ENCODE results near the gene LSMEM2. TPM values are rescaled to one million over a fixed set of nuclear protein-coding genes. Genes with fewer than 3 reads are reported as not detected.

LSMEM2 gene
- total RNA-seq (ENCODE audit: unreplicated experiment): 0.18 TPM
- long read RNA-seq: 0 reads

DNA sequence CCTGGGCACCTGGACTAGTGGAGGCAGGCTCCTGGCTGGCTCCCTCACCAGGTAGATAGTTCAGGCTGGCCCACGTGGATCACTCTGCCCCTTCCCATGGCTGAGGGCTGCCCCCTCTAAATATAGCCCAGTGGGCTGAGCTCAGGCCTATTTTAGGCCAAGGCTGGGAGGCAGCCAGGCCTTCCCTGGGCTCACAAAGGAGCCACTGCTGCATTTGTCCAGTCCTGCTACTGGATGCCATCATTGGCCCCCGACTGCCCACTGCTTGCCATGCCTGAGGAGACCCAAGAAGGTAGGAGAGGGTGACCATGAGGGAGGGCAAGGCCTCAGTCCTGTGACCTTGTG is at the start of gene LSMEM2:
TSS of gene LSMEM2 (plus strand) at position 208 of the 345 bp plus-strand sequence. CDS start at position 235, 27 bp downstream.
- H3K36me3 Mint-ChIP-seq (ENCODE audit: low read depth, unreplicated experiment): no peaks in the 10 kb centered on the region
- no peak within 1 kb of the TSS for H3K4me3 Mint-ChIP-seq (ENCODE audit: unreplicated experiment)
- H3K9me3 Mint-ChIP-seq (ENCODE audit: unreplicated experiment): no peaks in the 10 kb centered on the region
- TF ChIP-seq, protein P1, sequence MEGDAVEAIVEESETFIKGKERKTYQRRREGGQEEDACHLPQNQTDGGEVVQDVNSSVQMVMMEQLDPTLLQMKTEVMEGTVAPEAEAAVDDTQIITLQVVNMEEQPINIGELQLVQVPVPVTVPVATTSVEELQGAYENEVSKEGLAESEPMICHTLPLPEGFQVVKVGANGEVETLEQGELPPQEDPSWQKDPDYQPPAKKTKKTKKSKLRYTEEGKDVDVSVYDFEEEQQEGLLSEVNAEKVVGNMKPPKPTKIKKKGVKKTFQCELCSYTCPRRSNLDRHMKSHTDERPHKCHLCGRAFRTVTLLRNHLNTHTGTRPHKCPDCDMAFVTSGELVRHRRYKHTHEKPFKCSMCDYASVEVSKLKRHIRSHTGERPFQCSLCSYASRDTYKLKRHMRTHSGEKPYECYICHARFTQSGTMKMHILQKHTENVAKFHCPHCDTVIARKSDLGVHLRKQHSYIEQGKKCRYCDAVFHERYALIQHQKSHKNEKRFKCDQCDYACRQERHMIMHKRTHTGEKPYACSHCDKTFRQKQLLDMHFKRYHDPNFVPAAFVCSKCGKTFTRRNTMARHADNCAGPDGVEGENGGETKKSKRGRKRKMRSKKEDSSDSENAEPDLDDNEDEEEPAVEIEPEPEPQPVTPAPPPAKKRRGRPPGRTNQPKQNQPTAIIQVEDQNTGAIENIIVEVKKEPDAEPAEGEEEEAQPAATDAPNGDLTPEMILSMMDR (IDR thresholded peaks at IDR 0.05; ENCODE audit: unreplicated experiment): no peak
- peaks cover 9% of the 10 kb centered on the region for H3K4me1 Mint-ChIP-seq (ENCODE audit: unreplicated experiment)
- H3K27ac Mint-ChIP-seq (ENCODE audit: unreplicated experiment): no peak within 1 kb of the TSS
- DNase-seq (ENCODE audit: low spot score): no peak
- H3K27me3 Mint-ChIP-seq (ENCODE audit: unreplicated experiment): peaks cover 13% of the 10 kb centered on the region

DNA sequence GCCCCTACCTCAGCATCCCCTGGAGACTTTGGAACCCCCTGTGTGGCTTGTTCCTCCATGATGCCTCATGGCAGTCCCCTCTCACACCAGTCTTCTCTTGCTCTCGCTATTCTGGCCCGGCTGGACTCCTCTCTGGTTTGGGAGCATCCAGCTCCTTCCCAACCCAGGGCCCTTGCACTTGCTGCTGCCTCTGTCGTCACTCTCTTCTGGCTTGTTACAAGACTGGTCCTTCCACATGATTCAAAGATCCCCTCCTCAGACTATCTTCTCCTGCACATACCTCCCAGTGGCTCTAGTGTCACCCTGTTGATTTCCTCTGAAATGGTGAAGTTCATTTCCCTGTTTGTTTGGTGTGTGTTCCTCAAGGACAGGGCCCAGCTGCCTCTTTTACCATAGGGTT is 49.4 kb upstream of the LSMEM2 start:
- Mint-ChIP-seq H3K36me3 (ENCODE audit: low read depth, unreplicated experiment) (peaks cover 6% of the 10 kb centered on the region), H3K4me1 (ENCODE audit: unreplicated experiment) (peaks cover 23% of the 10 kb centered on the region), H3K27ac (ENCODE audit: unreplicated experiment) (peak overlapping the region; percentile 75), H3K27me3 (ENCODE audit: unreplicated experiment) (peaks cover 18% of the 10 kb centered on the region), H3K4me3 (ENCODE audit: unreplicated experiment) (peak overlapping the region; percentile 0), H3K9me3 (ENCODE audit: unreplicated experiment) (no peaks in the 10 kb centered on the region)
- TF ChIP-seq, protein P1 (IDR thresholded peaks at IDR 0.05; ENCODE audit: unreplicated experiment): no peak
- DNase-seq (ENCODE audit: low spot score): no peak

DNA sequence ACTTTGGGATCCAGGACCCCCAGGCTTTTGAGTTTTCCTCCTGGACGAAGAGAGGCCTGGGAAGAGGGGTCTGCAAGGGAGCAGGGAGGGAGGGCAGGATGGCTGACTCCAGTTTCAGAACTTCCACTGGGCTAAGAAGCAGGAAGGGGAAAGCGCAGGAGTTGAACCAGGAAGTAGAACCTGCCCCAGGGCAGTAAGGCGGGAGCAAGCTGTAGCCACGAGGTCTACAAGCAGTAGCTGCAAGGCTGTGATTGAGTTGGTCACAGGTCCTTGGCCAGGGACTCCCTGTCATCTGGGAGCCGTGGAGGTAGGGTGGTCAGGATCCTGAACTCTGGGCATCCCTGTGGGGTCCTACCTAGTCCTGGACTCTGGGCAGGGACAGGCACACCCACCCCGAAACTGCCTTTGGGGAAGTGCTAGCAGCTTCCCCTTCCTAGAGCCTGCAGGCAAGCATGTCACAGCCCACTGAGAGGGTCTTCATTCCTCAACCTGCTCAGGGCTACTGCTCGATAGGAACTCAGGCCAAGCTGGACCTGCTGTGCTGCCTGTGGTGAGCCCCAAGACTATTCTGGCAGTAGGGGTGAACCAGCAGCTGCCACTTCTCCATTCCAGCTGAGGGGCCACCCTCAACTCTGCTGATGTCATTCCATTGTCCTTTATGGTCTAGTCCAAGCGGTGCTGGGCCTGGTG is 48.6 kb upstream of the LSMEM2 start:
- Mint-ChIP-seq H3K9me3 (ENCODE audit: unreplicated experiment) (no peaks in the 10 kb centered on the region), H3K36me3 (ENCODE audit: low read depth, unreplicated experiment) (peaks cover 6% of the 10 kb centered on the region), H3K4me3 (ENCODE audit: unreplicated experiment) (no peak overlapping the region), H3K27me3 (ENCODE audit: unreplicated experiment) (peaks cover 17% of the 10 kb centered on the region), H3K27ac (ENCODE audit: unreplicated experiment) (no peak overlapping the region), H3K4me1 (ENCODE audit: unreplicated experiment) (peaks cover 23% of the 10 kb centered on the region)
- no peak for DNase-seq (ENCODE audit: low spot score)
- TF ChIP-seq, protein P1 (IDR thresholded peaks at IDR 0.05; ENCODE audit: unreplicated experiment): no peak

DNA sequence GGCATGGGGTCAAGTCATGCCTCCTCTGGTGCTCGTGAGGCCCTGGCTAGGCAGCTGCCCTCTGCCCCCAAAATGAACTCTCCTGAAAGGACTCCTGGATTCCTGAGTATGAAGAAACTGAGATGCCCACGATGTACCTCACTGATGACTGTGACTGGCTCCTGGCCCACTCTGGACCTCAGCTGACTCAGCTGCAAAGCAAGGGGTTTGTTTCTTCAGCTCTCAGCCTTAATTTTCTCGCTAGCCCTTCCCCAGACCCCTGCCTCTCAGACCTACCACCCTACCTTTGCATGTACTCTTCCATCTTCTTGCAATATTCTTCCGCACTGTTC is 48.1 kb upstream of the LSMEM2 start:
- peaks cover 6% of the 10 kb centered on the region for H3K36me3 Mint-ChIP-seq (ENCODE audit: low read depth, unreplicated experiment)
- TF ChIP-seq, protein P1 (IDR thresholded peaks at IDR 0.05; ENCODE audit: unreplicated experiment): no peak
- no peak for DNase-seq (ENCODE audit: low spot score)
- no peaks in the 10 kb centered on the region for H3K9me3 Mint-ChIP-seq (ENCODE audit: unreplicated experiment)
- H3K4me3 Mint-ChIP-seq (ENCODE audit: unreplicated experiment): no peak overlapping the region
- H3K27me3 Mint-ChIP-seq (ENCODE audit: unreplicated experiment): peaks cover 17% of the 10 kb centered on the region
- peaks cover 23% of the 10 kb centered on the region for H3K4me1 Mint-ChIP-seq (ENCODE audit: unreplicated experiment)
- no peak overlapping the region for H3K27ac Mint-ChIP-seq (ENCODE audit: unreplicated experiment)

DNA sequence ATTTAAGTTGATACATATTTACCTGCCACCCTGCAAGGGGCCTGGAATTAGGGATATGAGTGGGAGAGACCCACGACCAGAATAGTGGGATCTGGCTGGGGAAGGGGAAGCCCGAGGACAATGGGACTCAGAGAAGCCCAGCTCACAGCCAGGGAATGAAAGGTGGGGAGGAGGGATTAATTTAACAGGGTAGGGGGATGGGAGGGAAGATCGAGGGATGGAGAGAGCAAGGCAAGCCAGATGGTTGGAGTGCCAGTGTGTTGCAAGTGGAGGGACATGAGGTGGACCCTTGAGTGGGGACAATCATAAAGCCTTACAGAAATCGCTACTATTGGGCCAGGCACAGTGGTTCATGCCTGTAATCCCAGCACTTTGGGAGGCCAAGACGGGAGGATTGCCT is 47.3 kb upstream of the LSMEM2 start:
- DNase-seq (ENCODE audit: low spot score): no peak
- Mint-ChIP-seq H3K4me3 (ENCODE audit: unreplicated experiment) (peak overlapping the region; percentile 21), H3K27me3 (ENCODE audit: unreplicated experiment) (peaks cover 21% of the 10 kb centered on the region), H3K4me1 (ENCODE audit: unreplicated experiment) (peaks cover 27% of the 10 kb centered on the region), H3K9me3 (ENCODE audit: unreplicated experiment) (no peaks in the 10 kb centered on the region), H3K36me3 (ENCODE audit: low read depth, unreplicated experiment) (peaks cover 6% of the 10 kb centered on the region), H3K27ac (ENCODE audit: unreplicated experiment) (no peak overlapping the region)
- TF ChIP-seq, protein P1 (IDR thresholded peaks at IDR 0.05; ENCODE audit: unreplicated experiment): no peak

All from endothelial cell (in vitro differentiated cells).